Fibroblast of the conjunctiva (primary cell): ENCODE data around the gene PEX12.
"Not testable (repeated sequence)": the region's sequence is repeated elsewhere in the genome, so short reads cannot be mapped to it uniquely, and the experiment has no call there.

Experiments used
- DNase-seq: peaks from one replicate; pipeline ENCODE4 v3.0.0-alpha.2; 2010; ENCODE audit warnings: low read depth

Gene PEX12

DNA sequence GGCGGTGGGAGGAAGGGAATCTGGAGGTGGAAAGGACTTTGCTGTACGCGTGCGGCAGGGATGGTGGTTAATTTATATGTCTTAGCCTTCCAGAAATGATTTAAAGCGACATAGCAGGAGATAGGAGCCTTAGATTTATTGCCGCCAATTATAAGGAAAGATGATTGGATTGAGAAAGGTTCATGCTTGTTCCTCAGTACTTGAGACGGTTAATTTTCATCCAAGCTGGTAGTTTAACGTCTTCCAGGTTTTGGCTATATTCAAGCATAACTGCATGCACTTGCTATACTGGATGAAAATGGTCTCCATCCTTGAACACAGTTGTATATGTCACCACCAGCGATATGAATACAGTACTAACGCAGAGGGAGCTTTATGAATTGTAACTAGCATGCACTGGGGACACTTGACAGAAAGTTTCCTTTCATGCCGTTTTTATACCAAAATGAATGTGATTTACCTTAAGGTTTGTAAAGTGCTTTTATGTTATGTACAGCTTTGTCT is 610 bp upstream of the PEX12 start:
- no peak for DNase-seq

DNA sequence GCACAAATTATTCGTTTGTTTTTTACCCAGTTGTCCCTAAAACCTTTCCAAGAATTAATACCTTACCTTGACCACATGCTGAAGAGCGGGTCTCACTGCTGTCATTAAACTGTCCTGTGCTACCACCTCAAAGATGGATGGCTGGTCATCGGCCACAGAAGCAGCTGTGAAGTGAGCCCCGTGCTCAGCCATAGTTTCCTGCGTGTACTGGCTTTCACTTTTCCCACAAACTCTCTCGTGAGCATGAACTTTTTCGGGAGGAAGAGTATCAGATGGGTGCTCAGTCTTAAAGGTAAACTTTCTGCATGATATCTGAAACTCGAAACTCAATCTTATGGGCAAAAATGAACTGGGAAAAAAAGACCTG is 558 bp downstream of the PEX12 start:
- no peak for DNase-seq

DNA sequence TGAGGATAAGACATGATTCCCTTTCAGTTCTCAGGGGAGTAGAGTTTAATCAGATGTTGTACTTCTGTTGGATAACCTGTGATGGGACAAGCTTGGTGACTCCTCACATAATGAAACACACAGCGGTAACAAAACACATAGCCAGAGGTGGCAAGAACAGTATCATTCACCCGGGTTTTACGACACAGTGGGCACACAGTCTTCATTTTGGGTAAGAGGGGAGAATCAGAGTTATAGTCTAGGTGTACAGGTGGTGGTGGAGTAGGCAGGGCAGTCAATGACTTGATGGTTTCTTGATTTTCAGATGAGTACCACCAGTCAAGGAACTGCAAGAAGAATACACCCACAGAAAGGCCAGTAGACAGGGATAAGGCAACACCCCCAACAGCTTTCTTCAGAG is 2.6 kb downstream of the PEX12 start:
- DNase-seq = no peak

DNA sequence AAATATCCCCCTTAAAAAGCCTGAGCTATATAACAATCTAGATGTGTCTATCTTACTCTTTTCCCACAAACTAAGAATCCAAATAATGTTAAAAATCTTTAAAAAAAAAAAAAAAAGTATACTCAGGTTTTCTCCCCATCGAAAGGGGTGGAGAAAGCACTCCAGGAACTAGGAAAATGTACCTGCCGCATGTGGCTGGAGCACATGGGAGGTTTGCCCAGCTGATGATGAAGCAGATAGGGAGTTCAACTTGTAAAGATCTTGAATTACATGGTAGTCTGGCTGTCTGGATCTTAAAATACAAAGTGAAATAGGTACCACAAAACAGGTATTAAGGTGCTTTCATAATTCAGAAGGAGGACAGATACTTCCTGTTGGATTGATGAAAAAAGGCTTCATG is 9.0 kb downstream of the PEX12 start:
- DNase-seq = no peak

DNA sequence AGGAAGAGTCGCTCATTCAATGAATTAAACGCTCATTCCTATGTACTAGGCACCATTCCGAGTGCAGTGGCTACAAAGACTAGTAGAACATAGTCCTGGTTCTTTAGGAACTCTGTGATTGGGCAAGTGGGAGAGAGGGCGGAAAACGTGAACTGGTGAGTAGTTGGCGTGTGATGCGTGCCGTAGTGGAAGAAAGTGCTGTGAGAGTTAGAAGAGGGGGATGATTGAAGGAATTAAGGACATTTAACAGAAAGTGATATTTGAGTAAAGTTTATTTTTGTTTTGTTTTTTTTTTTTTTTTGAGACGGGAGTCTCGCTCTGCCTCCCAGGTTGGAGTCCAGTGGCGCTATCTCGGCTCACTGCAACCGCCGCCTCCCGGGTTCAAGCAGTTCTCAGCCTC is 9.8 kb downstream of the PEX12 start:
- no peak for DNase-seq

DNA sequence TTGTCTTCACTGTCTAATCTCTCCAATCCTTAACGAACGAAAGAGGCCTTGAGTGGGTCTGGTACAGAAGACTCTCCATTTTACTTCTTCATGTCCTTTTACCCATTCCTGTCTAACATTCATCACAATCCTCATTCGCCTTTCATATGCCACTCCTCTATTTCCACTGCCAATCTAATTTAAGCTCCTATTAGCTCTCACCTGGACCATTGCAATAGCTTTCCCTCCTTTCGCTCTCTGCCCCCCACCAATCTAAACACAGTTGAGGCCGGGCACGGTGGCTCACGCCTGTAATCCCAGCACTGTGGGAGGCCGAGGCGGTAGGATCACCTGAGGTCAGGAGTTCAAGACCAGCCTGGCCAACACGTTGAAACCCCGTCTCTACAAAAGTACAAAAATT is 11.4 kb downstream of the PEX12 start:
- DNase-seq = no peak

DNA sequence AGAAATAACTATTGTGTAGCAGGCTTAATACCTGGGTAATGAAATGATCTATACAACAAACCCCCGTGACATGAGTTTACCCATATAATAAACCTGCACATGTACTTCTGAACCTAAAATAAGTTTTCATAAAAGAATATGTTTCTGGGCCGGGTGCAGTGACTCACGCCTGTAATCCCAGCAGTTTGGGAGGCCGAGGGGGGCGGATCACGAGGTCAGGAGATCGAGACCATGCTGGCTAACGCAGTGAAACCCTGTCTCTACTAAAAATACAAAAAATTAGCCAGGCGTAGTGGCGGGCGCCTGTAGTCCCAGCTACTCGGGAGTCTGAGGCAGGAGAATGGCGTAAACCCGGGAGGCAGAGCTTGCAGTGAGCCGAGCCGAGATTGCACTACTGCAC is 15.2 kb downstream of the PEX12 start:
- not testable (repeated sequence) for DNase-seq

DNA sequence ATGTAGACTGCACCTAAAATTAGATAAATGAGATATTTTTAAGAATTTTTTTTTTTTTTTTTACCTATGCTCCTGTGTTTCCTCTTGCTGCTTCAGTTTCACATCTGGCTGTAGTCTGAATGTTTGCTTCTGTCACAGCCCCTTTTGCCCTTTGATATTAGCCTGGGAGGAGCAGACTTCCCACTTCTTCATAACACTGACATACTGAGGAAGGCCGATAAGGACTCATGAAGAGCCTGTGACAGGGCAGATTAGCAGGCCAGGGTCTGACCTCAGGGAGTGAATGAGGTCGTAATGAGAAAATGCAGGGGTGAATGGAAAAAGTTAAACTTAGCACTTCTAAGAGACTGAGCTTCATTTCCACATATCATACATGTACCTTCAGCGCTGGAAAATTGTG is 17.7 kb downstream of the PEX12 start, which contains the start of gene SLFN14:
Gene SLFN14 (minus strand): TSS at position 117 of the 400 bp plus-strand sequence. CDS start 2,757 bp downstream, outside the sequence.
- no peak for DNase-seq

DNA sequence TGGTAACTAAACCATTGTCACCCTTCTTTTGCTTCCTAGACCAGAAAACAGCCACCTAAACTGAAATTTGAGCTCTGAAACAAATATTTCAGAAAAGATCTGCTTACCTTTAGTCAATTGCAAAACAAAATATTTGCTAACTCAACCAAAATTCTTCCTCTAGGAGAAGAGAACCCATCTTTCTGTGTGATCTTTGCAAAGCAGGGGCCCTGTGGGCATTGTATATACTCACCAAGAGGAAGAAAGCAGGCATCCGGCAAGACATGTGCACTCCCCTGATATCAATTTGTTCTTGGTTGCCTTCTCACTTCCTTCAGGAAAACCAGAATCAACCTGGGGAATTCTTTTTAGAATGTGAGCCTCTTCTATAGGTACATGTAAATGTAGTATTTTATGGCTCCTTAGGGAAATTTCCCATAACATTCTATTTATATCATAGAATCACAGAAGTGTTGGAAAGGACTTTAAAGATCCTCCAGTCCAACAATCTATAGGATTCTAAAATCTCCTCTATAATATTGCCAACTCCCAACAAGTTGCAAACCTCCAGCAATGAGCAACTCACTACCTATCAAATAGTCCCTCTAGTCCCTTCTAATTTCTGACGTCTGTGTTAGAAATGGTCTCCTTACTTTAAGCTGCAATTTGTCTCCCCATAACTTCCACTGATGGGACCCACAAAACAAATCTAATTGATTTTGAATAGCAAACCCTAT is 18.7 kb downstream of the PEX12 start:
- DNase-seq = no peak

DNA sequence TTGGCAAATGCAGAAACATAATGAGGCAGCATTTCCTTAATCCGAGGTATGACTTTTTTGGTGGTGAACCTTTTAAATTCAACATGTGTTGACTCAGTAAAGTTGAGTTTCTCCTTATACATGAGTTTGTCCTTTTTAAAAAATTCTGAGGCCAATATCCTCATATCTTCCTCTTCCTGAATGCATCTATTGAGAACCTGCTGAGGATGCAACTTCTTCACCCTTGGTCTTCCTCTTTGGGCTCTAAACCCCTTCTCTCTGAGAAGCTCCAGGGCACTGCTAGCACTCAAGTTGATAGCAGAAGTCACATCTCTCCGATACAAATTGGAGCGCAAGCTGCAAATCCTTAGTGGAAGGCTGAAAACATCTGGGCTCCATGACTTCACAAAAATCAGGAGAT is 21.0 kb downstream of the PEX12 start:
- DNase-seq = no peak

DNA sequence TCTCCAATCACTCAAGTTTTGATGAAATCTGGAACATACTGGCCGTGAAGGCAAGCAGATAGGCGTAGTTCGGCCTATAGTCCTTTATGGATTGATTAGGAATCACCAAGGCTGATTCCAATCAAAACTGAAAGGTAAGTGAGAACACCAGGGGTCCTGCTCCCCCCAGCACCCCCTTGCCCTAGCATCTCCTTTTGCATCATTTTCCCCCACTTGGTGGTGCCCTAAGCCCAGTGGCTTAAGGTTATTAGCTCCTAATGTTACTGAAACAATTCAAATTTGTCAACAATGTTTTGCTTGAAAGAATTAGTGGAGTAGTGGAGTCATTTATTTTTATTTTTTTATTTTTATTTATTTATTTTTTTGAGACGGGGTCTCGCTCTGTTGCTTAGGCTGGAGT is 22.7 kb downstream of the PEX12 start:
- DNase-seq = no peak

DNA sequence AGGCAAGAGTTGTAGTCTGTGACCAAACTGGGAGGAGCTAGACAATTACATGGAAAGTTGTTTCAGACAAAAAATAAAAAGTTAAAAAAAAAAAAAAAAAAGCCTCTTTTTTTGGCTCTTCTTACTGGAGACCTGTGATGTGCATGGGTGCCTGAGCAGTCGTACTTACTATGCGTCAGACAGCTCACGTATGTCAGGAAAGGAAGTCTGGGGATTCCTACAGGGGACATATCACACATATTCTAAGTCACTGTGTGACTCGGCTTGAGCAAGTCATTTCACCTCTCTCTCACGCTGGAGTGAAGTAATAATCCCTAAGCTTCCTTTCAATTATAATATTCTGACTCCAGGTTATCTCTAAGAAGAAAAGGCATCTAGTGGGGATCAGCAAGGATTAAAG is 23.7 kb downstream of the PEX12 start:
- no peak for DNase-seq

DNA sequence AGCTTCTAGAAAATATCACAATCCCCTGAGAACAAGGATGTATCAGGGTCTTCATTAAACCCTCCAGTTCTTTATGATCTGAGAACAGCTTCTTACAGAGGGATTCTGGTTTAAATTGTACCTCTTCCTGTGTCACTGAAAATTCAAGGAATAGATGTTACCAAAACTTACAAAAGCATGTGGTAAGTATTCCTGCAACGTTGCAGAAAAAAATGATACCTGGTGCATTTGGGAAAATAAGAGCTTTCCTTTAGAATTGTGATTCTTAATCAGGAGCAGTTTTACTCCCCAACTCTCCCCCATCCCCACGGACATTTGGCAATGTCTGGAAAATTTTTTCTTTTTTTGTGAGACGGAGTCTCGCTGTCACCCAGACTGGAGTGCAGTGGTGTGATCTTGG is 25.1 kb downstream of the PEX12 start:
- DNase-seq = no peak

DNA sequence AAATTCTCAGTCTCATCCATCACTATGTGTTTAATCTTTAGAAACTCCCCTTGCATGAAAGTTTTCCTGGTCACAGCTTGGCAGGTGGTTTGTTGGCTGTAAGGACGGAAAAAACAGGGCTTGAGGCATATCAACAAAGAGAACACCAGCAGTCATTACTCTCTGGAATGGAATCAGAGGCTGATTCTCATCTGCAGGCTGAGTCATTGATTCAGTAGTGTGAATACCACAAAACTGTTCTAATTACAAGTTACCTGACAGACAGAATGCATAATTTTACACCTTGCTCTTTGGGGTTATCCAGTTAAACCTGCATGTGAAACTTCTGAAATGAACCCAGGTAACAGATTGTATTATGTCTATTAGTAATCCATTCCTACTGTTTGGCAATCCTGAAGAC is 29.4 kb downstream of the PEX12 start:
- no peak for DNase-seq

DNA sequence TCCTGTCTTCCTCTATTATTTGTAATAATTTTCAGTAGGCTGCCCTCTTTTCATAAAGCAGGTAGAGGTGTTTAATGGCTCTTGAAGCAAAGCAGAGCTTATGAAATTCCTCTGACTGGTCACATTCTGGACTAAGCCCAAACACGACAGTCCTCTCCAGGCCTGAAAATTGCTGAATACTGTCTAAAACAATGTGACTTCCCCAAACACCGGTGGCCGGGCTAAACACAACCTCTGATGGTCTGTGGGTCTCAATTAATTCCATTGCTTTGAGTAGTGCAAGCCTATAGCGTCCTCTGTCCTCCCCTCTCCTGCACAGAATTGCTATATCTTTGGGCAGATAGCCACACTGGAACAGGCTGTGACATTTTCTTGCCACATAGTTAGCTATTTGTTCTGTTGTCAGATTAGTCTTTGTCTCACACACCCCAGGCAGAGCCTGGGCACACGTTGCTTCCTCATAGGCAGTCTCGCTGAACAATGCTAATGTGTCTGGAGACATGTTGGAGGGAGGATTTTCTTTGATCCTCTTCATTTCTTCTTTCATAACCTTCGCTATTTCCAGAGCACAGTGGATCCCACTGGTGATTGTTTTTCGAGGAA is 30.1 kb downstream of the PEX12 start:
- no peak for DNase-seq

DNA sequence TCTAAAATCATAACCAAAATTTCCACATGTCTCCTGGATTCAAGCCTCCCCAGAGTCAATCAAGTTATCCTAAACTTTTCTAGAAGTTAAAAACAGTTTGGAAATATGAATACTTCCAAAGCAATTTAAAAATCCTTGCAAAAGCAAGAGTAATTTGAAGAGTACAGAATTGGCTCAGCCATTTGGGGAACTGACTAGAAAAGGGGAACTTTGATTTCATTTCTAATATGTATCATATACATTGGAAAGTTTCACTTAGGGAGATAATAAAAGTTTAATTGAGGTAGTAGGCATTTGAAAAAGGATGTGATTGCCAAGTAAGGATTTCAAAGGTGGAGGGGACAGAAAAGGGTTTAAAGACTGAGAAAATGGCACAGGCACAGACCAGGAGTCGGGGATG is 31.9 kb downstream of the PEX12 start:
- DNase-seq = no peak

DNA sequence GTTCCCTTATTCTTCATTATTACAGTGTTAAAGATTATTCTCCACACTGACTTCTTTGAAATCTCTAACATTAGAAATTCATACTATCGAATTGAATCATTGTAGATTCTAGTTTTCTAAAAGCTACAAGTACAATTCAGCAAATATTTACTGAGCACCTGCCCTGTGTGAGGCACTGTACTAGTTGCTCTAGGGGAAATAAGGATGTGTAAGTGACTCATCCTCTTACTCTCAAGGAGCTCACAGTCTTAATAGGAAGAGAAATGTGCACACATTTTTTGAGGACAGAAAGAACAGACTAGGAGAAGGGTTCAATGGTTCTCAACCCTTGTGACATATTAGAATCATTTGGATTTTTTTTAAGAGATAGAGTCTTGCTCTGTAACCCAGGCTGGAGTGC is 33.2 kb downstream of the PEX12 start:
- no peak for DNase-seq

DNA sequence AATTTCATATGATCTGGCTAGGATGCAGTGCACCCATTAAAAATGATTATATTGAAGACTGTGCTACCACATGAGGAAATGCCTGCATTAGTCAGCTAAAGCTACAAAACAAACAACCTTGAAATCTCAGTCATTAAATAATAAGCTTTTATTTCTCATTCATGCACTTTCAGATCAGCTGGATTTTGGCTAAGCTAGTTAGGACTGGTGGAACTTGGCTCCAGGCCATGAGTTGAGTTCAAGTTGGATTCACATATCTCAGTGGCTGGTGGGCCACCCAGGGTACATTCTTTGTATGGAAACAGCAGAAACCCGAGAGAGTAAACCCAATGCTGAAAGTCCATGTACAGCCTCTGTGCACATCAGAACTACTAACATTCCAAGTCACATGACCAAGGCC is 34.5 kb downstream of the PEX12 start:
- DNase-seq = no peak

DNA sequence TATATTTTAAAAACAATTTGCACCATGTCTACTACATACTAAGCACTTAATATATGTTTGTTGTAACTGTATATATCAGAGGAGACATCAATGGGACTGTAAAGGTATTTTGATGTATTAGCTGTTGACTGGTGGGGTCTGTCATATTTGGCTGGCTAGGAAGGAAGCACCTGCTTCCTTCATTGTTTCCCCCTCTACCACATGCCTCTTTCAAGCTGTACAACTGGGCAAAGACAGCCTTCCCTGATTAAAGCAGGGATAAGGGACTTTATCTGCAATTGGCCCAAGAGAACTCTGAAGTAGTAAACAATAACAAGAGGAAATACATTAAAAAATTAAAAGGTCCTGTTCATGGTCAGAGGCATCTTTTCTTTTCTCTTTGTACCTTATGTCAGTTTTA is 35.4 kb downstream of the PEX12 start:
- DNase-seq = no peak

DNA sequence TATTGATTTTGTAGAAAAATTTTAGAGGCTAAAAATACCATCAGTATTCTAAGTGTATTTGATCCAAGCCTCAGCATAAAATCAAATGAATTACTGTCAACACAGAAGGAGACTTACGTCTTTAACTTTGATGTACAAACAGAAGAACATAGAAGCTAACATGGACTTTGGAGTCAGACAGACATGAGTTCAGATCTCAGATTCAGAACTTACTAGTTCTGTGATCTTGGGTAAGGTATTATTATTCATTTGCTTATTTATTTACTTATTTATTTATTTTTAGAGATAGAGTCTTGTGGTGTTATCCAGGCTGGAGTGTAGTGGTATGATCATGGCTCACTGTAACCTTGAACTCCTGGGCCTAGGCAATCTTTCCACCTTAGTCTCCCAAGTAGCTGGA is 36.9 kb downstream of the PEX12 start:
- no peak for DNase-seq

DNA sequence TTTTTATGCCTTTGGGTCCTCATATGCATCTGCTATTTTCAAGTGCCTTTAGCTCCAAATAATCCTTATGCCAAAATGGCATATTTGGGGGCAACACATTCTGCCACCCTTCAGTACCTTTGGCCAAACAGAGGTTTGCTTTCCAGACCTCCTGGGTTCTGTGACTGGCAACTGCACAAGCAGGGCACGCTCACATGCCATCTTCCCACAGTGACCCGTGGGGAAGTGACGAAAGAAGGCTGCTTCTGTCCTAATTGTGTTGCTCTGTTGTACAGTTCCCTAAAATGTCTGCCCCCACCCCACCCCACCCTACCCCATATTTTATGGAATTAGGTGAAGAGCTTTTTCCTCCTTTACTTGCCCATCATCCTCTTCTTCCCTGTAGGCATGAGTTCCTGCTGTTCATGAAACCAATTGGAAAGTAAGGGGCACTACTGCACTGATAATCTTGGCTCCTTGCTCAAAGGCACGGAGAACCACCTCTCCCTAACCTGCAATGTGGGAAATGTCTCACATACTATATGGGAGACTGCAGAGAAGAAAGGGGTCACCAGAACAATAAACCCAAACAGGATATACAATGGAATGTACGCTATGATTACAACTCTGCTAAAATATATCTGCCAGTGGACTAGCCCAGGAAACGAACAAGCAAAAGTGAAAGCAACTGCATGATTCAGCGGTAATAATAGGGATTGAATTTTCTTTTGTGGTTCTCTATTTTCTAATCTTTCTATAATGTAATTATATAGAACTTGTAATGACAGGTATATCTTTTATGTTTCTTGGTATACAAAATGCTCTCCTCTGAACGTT is 37.6 kb downstream of the PEX12 start:
- no peak for DNase-seq

DNA sequence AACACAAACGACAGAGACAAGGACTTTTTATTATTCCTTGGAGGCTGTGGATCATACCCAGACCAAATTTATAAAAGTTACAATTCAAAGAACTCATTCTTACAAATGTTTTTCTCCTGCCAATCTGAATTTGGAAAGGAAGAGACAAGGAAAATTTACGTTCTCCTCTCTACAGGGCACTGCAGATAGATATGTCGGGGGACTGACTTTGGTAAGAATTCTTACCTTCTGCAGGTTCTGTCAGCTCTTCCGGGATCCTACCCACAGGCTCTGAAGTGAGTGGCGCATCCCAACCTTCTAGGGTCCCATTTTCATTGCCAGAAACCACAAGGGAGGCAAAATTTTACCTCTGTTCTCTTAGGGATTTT is 38.7 kb downstream of the PEX12 start:
- DNase-seq = no peak

DNA sequence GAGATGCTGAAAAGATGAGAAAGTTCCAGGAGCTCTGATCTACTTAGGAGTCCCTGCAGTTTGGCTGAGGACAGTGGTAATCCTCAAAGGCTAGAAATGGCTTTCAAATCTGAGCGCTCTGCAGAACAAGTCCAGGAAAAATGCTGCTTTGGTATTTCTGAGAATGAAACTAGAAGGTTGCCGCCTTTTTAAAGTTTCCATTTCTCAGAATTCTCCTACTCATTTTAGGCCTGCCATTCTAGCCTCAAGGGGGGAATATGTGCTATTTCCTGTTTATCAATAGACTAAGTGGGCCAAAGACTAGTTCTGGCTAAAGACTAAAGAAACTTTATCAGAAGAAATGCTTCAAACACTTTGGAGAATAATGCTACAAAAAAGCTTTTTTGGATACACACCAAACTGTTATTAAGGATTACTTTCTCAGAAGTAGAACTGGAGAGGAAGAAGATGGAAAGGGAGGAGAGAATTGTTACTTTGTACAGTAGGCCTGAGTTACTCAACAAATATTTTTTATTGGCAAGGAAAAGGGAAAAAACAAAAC is 40.7 kb downstream of the PEX12 start, which contains the start of gene SLFN12L:
Gene SLFN12L (minus strand): TSS at position 78 of the 541 bp plus-strand sequence. CDS start 15,314 bp downstream, outside the sequence.
- DNase-seq = no peak
